ENCODE results near the gene TMEM238.
A peak's percentile ranks its signal among the peaks of the same experiment; 100 is the strongest.

TMEM238 gene

GRCh38 chr19:55400281-55401087 is 16.4 kb upstream of the TMEM238 start:
- DNase-seq: no peak

- DNase-seq: no peak
Observed at GRCh38 chr19:55398200-55398925, 14.3 kb upstream of the TMEM238 start.

GRCh38 chr19:55392820-55393761 is 9.0 kb upstream of the TMEM238 start:
- no peak for DNase-seq

GRCh38 chr19:55391702-55392615 is 7.9 kb upstream of the TMEM238 start:
- no peak for DNase-seq

- DNase-seq: no peak
Observed at GRCh38 chr19:55391191-55391670, 7.1 kb upstream of the TMEM238 start.

- DNase-seq: no peak
Observed at GRCh38 chr19:55390461-55390880, 6.4 kb upstream of the TMEM238 start.

- no peak for DNase-seq
Observed at GRCh38 chr19:55389386-55390317, 5.6 kb upstream of the TMEM238 start.

- DNase-seq: no peak
Observed at GRCh38 chr19:55387736-55388497, 3.8 kb upstream of the TMEM238 start.

- DNase-seq: no peak
Observed at GRCh38 chr19:55386493-55386971, 2.4 kb upstream of the TMEM238 start.

GRCh38 chr19:55385724-55386492 is 1.8 kb upstream of the TMEM238 start, which contains the start of gene RPL28:
TSS of gene RPL28 (plus strand) at chr19:55385932. CDS start at chr19:55386358, 426 bp downstream.
- peak; percentile 99 to 100 for DNase-seq

GRCh38 chr19:55384920-55385723 is 1.0 kb upstream of the TMEM238 start:
- DNase-seq: peak; percentile 99

- DNase-seq: peak in 1 of 2 experiments; percentile 64
Observed at GRCh38 chr19:55383279-55384130, 587 bp downstream of the TMEM238 start.

- no peak for DNase-seq
Observed at GRCh38 chr19:55382522-55383054, 1.5 kb downstream of the TMEM238 start.

GRCh38 chr19:55382013-55382412 is 2.1 kb downstream of the TMEM238 start:
- no peak for DNase-seq

GRCh38 chr19:55379174-55379573 is 4.9 kb downstream of the TMEM238 start:
- DNase-seq: no peak

- no peak for DNase-seq
Observed at GRCh38 chr19:55377356-55378131, 6.5 kb downstream of the TMEM238 start.

All from NCI-H446 (cell line).